Medulla oblongata (tissue), 1 donor: Measurements from ENCODE around the gene PPP1R1C.
"Not testable (repeated sequence)": the region's sequence is repeated elsewhere in the genome, so short reads cannot be mapped to it uniquely, and the experiment has no call there.

ENCODE experiments used
- DNase-seq: peaks from one replicate; pipeline ENCODE4 v3.0.0-alpha.2; 2015; ENCODE audit errors: extremely low spot score

Gene PPP1R1C

GRCh38 chr2:182015334-182016109, 29.9 kb downstream of the PPP1R1C start:
- no peak for DNase-seq

GRCh38 chr2:182018218-182018617, 32.6 kb downstream of the PPP1R1C start:
- no peak for DNase-seq

GRCh38 chr2:182019731-182020130, 34.1 kb downstream of the PPP1R1C start:
- no peak for DNase-seq

GRCh38 chr2:182020286-182021070, 34.8 kb downstream of the PPP1R1C start:
- DNase-seq: no peak

GRCh38 chr2:182023235-182023634, 37.6 kb downstream of the PPP1R1C start:
- no peak for DNase-seq

GRCh38 chr2:182030875-182031274, 45.2 kb downstream of the PPP1R1C start:
- not testable (repeated sequence) for DNase-seq

- DNase-seq: no peak
These were observed 46.3 kb downstream of the PPP1R1C start for GRCh38 chr2:182031956-182032355.

GRCh38 chr2:182033449-182033848, 47.8 kb downstream of the PPP1R1C start:
- no peak for DNase-seq

GRCh38 chr2:182038576-182038975, 52.9 kb downstream of the PPP1R1C start:
- DNase-seq: no peak

- no peak for DNase-seq
These were observed 57.4 kb downstream of the PPP1R1C start for GRCh38 chr2:182043021-182043420.

GRCh38 chr2:182043861-182044260, 58.2 kb downstream of the PPP1R1C start:
- no peak for DNase-seq

- DNase-seq: no peak
These were observed 61.9 kb downstream of the PPP1R1C start for GRCh38 chr2:182047544-182047943.

GRCh38 chr2:182048088-182048487, 62.4 kb downstream of the PPP1R1C start:
- no peak for DNase-seq

- DNase-seq: no peak
These were observed 63.0 kb downstream of the PPP1R1C start for GRCh38 chr2:182048621-182049020.

GRCh38 chr2:182049372-182050148, 63.9 kb downstream of the PPP1R1C start:
- no peak for DNase-seq

- DNase-seq: no peak
These were observed 64.9 kb downstream of the PPP1R1C start for GRCh38 chr2:182050333-182051135.

GRCh38 chr2:182055993-182056392, 70.3 kb downstream of the PPP1R1C start:
- DNase-seq: no peak

- DNase-seq: no peak
These were observed 71.3 kb downstream of the PPP1R1C start for GRCh38 chr2:182057002-182057401.

- DNase-seq: no peak
These were observed 72.4 kb downstream of the PPP1R1C start for GRCh38 chr2:182058056-182058455.

GRCh38 chr2:182061739-182062138, 76.1 kb downstream of the PPP1R1C start:
- no peak for DNase-seq

GRCh38 chr2:182062329-182062972, 76.8 kb downstream of the PPP1R1C start:
- no peak for DNase-seq
